AG08396 (cell line): Measurements from ENCODE around the gene TLK1.
"Not testable (repeated sequence)": the region's sequence is repeated elsewhere in the genome, so short reads cannot be mapped to it uniquely, and the experiment has no call there.

Experiments
- DNase-seq: peaks from one replicate; pipeline ENCODE4 v3.0.0; 2012; ENCODE audit warnings: low spot score, mixed read lengths

Gene TLK1

GRCh38 chr2:171083451-171083850, 77.2 kb downstream of the TLK1 start:
- no peak for DNase-seq

GRCh38 chr2:171081649-171082111, 79.0 kb downstream of the TLK1 start:
- no peak for DNase-seq

GRCh38 chr2:171080607-171081006, 80.1 kb downstream of the TLK1 start:
- no peak for DNase-seq

GRCh38 chr2:171076422-171076821, 84.3 kb downstream of the TLK1 start:
- not testable (repeated sequence) for DNase-seq

GRCh38 chr2:171072164-171072563, 88.5 kb downstream of the TLK1 start:
- DNase-seq, result no peak

GRCh38 chr2:171069286-171069956, 91.3 kb downstream of the TLK1 start:
- no peak for DNase-seq

- no peak for DNase-seq
Observed at GRCh38 chr2:171066110-171066509, 94.6 kb downstream of the TLK1 start.

GRCh38 chr2:171057575-171057974, 103.1 kb downstream of the TLK1 start:
- DNase-seq, result no peak

DNA sequence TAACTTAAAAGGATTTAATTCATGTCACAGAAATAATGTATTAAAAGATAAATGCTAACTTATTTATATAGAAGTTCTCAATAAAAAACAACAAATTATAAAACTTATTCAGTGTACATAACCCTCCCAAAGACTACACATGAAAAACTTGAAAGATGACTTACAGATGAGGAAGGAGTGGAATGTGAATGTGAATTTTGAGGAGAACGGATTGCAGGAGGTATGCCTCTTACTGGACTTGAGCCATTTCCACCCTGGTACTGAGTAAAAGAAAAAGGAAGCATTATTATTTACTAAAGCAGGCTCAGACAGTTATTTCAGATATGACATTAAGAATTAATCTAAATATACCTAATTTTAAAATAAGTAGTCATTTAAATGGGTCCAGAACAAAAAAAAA, 104.4 kb downstream of the TLK1 start:
- no peak for DNase-seq

DNA sequence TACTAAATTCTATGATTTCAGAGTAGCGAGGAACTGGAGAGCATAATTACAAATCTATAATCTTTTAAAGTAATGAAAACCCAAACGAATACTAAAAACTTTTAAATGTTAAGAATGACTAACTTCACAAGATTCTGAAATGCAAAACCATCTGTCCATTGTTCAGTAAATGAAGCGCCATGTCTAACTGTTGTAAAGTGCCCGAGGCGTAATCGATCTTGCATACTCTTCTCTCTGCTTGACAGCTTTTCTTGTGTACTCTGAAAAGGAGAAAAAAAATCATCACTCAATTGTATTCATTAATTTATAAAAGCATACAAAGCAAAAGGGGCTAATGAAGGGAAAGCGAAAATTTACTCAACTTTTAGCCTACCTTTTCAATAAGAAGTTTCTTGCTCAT, 111.0 kb downstream of the TLK1 start:
- no peak for DNase-seq

DNA sequence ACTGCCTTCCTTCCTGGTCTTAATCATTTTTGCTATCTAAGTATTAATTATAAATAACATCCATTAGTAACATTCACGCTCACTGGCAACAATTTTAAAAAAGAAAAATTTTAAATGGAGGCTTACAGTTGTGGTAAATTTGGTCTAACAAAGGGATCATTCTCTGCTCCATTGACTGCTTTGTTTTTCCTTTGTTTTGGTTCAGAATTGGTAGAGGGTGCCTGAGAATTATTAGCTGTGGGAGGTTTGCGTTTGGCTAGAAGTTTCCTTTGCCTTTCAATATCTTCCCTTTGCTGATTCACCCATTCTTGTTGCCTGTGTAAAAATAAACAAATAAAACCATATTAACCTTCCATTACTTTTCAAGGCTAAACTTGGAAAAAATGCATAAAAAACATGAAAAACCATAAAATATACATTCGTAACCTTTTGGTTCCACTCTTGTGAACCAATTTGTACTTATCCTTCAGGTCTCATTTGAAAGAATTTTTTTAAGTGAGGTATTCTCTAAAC, 114.6 kb downstream of the TLK1 start:
- no peak for DNase-seq

DNA sequence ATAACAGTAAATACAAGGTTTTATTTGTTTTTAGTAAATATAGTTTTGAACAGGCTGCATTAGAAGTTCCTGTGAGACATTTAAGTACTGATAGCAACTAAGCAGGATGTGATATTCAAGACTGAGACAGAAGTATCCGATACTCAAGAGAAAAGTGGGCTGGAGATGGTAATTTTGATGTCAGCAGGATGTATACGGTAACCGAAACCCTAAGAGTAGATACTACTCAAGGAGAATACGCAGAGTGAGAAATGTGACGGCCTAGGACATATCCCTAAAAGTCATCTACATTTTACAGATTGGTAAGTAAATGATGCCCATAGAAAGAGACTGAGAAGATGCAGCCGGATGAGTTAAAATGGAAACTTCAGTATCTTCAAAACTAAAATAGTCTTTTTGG, 116.3 kb downstream of the TLK1 start:
- DNase-seq, result no peak

DNA sequence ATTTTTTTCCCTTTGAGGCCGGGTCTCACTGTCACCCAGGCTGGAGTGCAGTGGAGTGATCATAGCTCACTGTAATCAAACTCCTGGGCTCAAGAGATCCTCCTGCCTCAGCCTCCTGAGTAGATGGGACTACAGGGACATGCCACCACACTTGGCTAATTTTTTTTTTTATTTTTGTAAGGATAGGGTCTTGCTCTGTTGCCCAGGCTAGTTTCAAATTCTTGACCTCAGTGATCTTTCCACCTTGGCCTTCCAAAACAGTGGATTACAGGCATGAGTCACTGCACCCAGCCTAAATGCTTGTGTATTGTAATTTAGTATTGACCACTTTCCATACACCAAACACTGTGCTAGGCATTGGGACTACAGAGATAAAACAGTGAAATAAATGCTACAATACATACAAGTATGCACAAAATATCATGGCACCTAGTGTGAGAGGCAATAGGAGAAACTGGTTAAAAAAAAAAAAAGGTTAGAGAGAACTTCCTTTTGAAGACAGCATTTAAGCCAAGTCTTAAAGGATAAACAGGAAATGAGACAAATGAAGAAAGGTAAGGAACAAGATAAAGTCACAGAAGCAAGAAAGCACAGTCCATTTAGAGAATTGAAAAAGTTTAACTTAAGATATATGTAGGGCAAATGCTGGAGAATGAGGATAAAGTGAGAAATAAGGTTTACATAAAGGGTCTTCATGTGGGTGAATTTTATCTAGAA, 118.3 kb downstream of the TLK1 start:
- DNase-seq, result no peak

- DNase-seq, result no peak
Observed at GRCh38 chr2:171036532-171036931, 124.2 kb downstream of the TLK1 start.

DNA sequence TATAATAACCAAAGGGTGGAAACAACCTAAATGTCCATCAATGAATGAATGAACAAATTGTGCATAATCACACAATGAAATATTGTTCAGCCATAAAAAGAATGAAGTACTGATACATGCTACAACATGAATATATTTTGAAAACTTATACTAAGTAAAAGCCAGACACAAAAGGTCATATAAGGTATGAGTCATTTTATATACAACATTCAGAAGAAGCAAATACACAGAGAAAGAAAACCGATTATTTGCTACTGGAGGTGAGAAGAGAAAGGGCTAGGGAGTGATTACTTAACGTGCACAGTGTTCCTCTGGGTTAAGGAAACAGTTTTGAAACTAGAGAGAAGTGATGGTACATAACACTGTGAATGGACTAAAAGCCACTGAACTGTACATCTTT, 126.4 kb downstream of the TLK1 start:
- DNase-seq, result no peak

DNA sequence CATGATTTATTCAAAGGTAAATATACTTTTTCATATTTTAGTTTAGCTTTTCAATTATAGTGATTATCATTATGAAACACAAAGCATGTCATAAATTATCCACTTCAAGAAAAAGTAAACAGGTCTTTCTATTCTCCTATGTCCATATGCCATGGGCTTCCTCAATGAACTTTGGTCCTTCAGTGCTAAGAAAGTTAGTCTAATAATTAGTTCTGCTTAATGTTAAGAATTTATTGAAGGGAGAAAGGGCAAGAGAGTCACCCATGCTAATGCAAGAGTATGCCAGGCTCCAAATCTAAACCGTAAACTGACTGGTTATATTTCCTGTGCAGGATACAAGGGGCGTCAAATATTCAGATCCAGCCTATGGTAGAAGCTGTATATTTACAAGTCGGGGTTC, 135.5 kb downstream of the TLK1 start:
- no peak for DNase-seq

- DNase-seq, result no peak
Observed at GRCh38 chr2:171018522-171018921, 142.2 kb downstream of the TLK1 start.

DNA sequence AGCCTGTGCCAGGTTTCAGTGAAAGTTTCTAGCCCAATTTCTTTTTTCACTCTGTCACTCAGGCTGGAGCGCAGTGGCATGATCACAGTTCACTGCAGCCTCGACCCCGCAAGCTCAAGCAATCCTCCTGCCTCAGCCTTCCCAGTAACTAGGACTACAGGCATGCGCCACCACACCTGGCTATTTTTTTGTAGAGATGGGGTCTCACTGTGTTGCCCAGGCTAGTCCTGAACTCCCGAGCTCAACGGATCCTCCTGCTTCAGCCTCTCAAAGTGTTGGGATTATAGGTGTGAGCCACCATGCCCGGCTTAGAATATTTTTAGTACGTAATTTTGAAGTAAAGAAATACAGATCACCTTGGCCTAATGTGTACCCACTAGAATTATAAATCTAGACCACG, 144.6 kb downstream of the TLK1 start:
- DNase-seq, result no peak

- DNase-seq, result no peak
Observed at GRCh38 chr2:171013851-171014250, 146.8 kb downstream of the TLK1 start.

DNA sequence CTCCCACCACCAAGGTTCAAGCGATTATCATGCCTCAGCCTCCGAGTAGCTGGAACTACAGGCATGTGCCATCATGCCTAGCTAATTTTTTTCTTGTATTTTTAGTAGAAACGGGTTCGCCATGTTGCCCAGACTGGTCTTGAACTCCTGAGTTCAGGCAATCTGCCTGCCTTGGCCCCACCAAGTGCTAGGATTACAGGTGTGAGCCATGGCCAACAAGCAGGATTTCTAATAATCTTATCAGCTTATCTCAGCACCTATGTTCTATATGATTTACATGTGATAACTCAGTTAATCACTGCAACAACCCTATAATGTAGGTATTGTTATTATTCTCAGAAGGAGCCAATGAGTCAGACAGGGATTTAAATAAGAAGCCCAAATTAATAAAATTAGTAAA, 151.3 kb downstream of the TLK1 start:
- DNase-seq, result no peak

DNA sequence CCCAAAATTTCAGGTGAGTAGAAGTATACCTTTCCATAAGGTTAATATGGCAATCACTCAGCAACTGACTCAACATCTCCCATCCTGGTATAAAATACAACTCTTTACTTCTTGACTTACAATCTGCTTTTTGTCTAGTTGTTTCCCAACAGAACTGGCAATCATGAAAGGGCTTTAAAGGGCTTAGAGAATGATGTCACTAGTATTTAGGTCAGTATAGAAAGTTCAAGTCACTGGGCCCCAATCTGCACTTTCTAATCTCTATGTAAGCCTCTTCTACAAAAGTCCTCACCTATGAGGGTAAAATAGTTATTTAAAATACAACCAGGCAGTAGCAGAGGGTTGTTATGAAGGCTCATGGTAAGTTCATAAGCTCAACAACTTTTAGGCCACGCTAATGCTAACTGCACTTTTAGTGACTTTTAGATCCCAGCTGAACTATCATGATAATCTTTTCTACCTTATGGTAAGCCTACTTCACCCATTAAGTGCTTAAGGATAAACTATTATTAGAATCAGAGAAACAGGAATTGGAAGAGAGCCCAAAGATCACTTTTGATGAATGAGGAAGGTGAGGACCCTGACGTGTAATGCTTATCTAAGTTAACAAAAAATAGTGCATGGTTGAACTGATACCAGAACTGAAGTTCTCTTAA, 152.0 kb downstream of the TLK1 start:
- no peak for DNase-seq

- no peak for DNase-seq
Observed at GRCh38 chr2:171004833-171005232, 155.9 kb downstream of the TLK1 start.

- no peak for DNase-seq
Observed at GRCh38 chr2:171004363-171004762, 156.3 kb downstream of the TLK1 start.
